Measurements from ENCODE around the gene SUPT3H. TPM values are rescaled to one million over a fixed set of nuclear protein-coding genes. Genes with fewer than 3 reads are reported as not detected.

SUPT3H gene
- total and polyA plus RNA-seq, 2 of the 8 experiments (the other 6 are each of a cell fraction or from before 2014, with no cell fraction given), result 18.8 to 23.0 TPM

GRCh38 chr6:45044086-45044485 is 333.6 kb downstream of the SUPT3H start (continued):
- TF ChIP-seq CHD7 (IDR thresholded peaks at IDR 0.05; ENCODE audit: insufficient replicate concordance, low read length), result no peak
- TF ChIP-seq SP1 (IDR thresholded peaks at IDR 0.05; ENCODE audit: low read depth, low read length), result no peak
- TF ChIP-seq CEBPB (IDR thresholded peaks at IDR 0.05; ENCODE audit: low read depth, low read length), result no peak
- TF ChIP-seq ASH2L (IDR thresholded peaks at IDR 0.05; ENCODE audit: low read length), result no peak
